ENCODE measurements around the gene CYP1B1. TPM values are rescaled to one million over a fixed set of nuclear protein-coding genes. Genes with fewer than 3 reads are reported as not detected.

Gene CYP1B1
- polyA plus RNA-seq, 4 donors, result 0.67 to 15.1 (median 1.5) TPM

- no peak for FAIRE-seq
- 78 to 85% (median 82%) methylated on average over 5 of the region's 5 CpGs for WGBS, 3 donors
Measured at GRCh38 chr2:38038682-38039081, 37.3 kb downstream of the CYP1B1 start.

DNA sequence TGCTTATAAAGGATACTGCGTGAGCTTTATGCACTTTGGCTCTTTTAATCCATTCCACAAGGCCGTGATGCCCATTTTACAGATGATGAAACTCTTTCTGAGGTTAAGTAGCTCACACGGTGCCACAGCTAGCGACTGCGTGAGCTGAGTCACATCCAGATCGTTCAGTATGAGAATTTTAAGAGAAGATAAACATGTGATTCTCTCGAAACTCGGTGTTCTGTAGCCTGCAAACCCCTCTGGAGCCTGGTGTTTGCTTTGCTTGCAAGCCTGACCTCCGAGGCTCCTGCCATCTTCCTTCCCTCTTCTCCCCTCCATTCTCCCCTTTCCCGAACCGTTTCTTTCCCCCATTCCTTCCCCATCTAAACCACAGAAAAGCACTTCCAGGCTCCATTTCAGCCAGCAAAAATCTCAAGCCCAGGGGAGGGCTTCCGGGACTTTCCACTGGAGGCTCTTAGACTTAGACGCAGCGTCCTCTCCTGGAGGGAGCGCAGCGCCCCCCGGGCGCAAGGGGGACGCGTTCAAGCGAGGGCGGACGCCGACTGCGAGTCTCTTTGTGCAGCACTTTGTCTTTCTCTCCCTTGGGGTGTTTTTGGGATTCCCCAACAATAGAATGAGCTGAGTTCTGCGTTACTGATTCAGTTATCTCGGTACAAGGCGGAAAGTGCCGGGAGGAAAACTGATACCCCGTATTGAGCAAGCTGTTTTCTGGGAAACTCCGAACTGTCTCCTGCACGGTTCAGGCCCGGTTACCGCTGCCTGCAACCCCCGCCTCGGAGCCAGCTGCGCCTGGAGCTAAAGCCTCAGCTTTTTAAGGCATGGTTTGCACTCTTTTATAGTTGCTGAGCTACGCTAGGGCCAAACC, 38.0 kb downstream of the CYP1B1 start:
- Histone ChIP-seq H3K36me3 (ENCODE audit: control insufficient read depth in 3 of 3, insufficient read depth in 2 of 3, low read depth in 1 of 3, low read length in 3 of 3) (no peaks in the 10 kb centered on the region), H3K4me1 (ENCODE audit: control insufficient read depth in 3 of 3, insufficient read depth in 2 of 3, low read depth in 1 of 3, low read length in 2 of 3) (no peaks in the 10 kb centered on the region), H3K27me3 (ENCODE audit: control insufficient read depth in 3 of 3, insufficient read depth in 3 of 3, low read length in 3 of 3) (peaks cover 0 to 11% (median 4%) of the 10 kb centered on the region in 3 donors), H3K4me3 (ENCODE audit: low read depth in 1 of 3, low read length in 3 of 3) (peak overlapping the region in 1 of 3 donors; percentile 7), H3K27ac (ENCODE audit: low read depth in 1 of 3, low read length in 2 of 3) (no peak overlapping the region), H3K9me3 (ENCODE audit: control insufficient read depth in 2 of 2, insufficient read depth in 1 of 2, low read depth in 1 of 2, low read length in 1 of 2) (no peaks in the 10 kb centered on the region)
- DNase-seq (peak in 1 of 2 donors; percentile 45), FAIRE-seq (no peak)
- WGBS, 3 donors, result 17 to 41% (median 36%) methylated on average over 38 of the region's 38 CpGs

More at GRCh38 chr2:38038682-38039081, 37.3 kb downstream of the CYP1B1 start:
- no peaks in the 10 kb centered on the region for H3K4me1 ChIP-seq (ENCODE audit: control insufficient read depth in 3 of 3, insufficient read depth in 2 of 3, low read depth in 1 of 3, low read length in 2 of 3)
- H3K9me3 ChIP-seq (ENCODE audit: control insufficient read depth in 2 of 2, insufficient read depth in 1 of 2, low read depth in 1 of 2, low read length in 1 of 2), result no peaks in the 10 kb centered on the region
- DNase-seq, result peak in 1 of 2 donors; percentile 3
- no peaks in the 10 kb centered on the region for H3K36me3 ChIP-seq (ENCODE audit: control insufficient read depth in 3 of 3, insufficient read depth in 2 of 3, low read depth in 1 of 3, low read length in 3 of 3)
- no peak overlapping the region for H3K4me3 ChIP-seq (ENCODE audit: low read depth in 1 of 3, low read length in 3 of 3)
- H3K27me3 ChIP-seq (ENCODE audit: control insufficient read depth in 3 of 3, insufficient read depth in 3 of 3, low read length in 3 of 3), result peaks cover 0 to 11% (median 4%) of the 10 kb centered on the region in 3 donors
- no peak overlapping the region for H3K27ac ChIP-seq (ENCODE audit: low read depth in 1 of 3, low read length in 2 of 3)

- DNase-seq (no peak), FAIRE-seq (no peak)
- peaks cover 0 to 11% (median 4%) of the 10 kb centered on the region in 3 donors for H3K27me3 ChIP-seq (ENCODE audit: control insufficient read depth in 3 of 3, insufficient read depth in 3 of 3, low read length in 3 of 3)
- H3K36me3 ChIP-seq (ENCODE audit: control insufficient read depth in 3 of 3, insufficient read depth in 2 of 3, low read depth in 1 of 3, low read length in 3 of 3), result no peaks in the 10 kb centered on the region
- H3K4me3 ChIP-seq (ENCODE audit: low read depth in 1 of 3, low read length in 3 of 3), result no peak overlapping the region
- H3K4me1 ChIP-seq (ENCODE audit: control insufficient read depth in 3 of 3, insufficient read depth in 2 of 3, low read depth in 1 of 3, low read length in 2 of 3), result no peaks in the 10 kb centered on the region
- H3K9me3 ChIP-seq (ENCODE audit: control insufficient read depth in 2 of 2, insufficient read depth in 1 of 2, low read depth in 1 of 2, low read length in 1 of 2), result no peaks in the 10 kb centered on the region
- no peak overlapping the region for H3K27ac ChIP-seq (ENCODE audit: low read depth in 1 of 3, low read length in 2 of 3)
- 72 to 90% (median 83%) methylated on average over 4 of the region's 4 CpGs for WGBS, 3 donors
Measured at GRCh38 chr2:38037325-38037724, 38.6 kb downstream of the CYP1B1 start.

DNA sequence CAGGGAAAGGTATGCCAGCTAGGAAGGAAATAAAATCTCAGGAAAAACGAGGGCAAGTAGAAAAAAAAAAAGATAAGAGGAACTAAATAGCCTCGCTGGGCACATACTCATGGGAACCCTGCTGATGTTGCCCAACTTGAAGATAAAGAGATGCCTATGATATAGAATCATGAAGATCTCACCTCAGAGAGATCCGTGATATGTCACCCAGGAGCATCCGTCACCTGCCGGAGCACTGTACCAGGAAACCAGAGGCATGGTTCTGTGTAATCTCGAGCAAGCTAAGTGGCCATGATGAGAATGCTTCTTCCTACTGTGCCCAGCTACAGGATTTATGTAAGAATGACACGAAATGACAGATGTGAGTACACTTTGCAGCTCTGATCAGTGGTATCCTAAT, 40.0 kb downstream of the CYP1B1 start:
- Histone ChIP-seq H3K27me3 (ENCODE audit: control insufficient read depth in 3 of 3, insufficient read depth in 3 of 3, low read length in 3 of 3) (peaks cover 0 to 11% (median 3%) of the 10 kb centered on the region in 3 donors), H3K9me3 (ENCODE audit: control insufficient read depth in 2 of 2, insufficient read depth in 1 of 2, low read depth in 1 of 2, low read length in 1 of 2) (no peaks in the 10 kb centered on the region), H3K27ac (ENCODE audit: low read depth in 1 of 3, low read length in 2 of 3) (no peak overlapping the region), H3K36me3 (ENCODE audit: control insufficient read depth in 3 of 3, insufficient read depth in 2 of 3, low read depth in 1 of 3, low read length in 3 of 3) (no peaks in the 10 kb centered on the region), H3K4me3 (ENCODE audit: low read depth in 1 of 3, low read length in 3 of 3) (no peak overlapping the region), H3K4me1 (ENCODE audit: control insufficient read depth in 3 of 3, insufficient read depth in 2 of 3, low read depth in 1 of 3, low read length in 2 of 3) (no peaks in the 10 kb centered on the region)
- 81 to 86% (median 82%) methylated on average over 7 of the region's 7 CpGs for WGBS, 3 donors
- DNase-seq (no peak), FAIRE-seq (no peak)

GRCh38 chr2:38033646-38034045, 42.3 kb downstream of the CYP1B1 start:
- H3K4me3 ChIP-seq (ENCODE audit: low read depth in 1 of 3, low read length in 3 of 3), result no peak overlapping the region
- H3K36me3 ChIP-seq (ENCODE audit: control insufficient read depth in 3 of 3, insufficient read depth in 2 of 3, low read depth in 1 of 3, low read length in 3 of 3), result no peaks in the 10 kb centered on the region
- no peak for DNase-seq
- WGBS, 3 donors, result 47 to 49% (median 49%) methylated on average over 2 of the region's 2 CpGs
- H3K27ac ChIP-seq (ENCODE audit: low read depth in 1 of 3, low read length in 2 of 3), result no peak overlapping the region
- H3K9me3 ChIP-seq (ENCODE audit: control insufficient read depth in 2 of 2, insufficient read depth in 1 of 2, low read depth in 1 of 2, low read length in 1 of 2), result no peaks in the 10 kb centered on the region
- no peak for FAIRE-seq
- peaks cover 0 to 11% (median under 1%) of the 10 kb centered on the region in 3 donors for H3K27me3 ChIP-seq (ENCODE audit: control insufficient read depth in 3 of 3, insufficient read depth in 3 of 3, low read length in 3 of 3)
- H3K4me1 ChIP-seq (ENCODE audit: control insufficient read depth in 3 of 3, insufficient read depth in 2 of 3, low read depth in 1 of 3, low read length in 2 of 3), result no peaks in the 10 kb centered on the region

- 79 to 97% (median 93%) methylated on average over 2 of the region's 2 CpGs for WGBS, 3 donors
- H3K4me3 ChIP-seq (ENCODE audit: low read depth in 1 of 3, low read length in 3 of 3), result no peak overlapping the region
Measured at GRCh38 chr2:38032946-38033345, 43.0 kb downstream of the CYP1B1 start.

DNA sequence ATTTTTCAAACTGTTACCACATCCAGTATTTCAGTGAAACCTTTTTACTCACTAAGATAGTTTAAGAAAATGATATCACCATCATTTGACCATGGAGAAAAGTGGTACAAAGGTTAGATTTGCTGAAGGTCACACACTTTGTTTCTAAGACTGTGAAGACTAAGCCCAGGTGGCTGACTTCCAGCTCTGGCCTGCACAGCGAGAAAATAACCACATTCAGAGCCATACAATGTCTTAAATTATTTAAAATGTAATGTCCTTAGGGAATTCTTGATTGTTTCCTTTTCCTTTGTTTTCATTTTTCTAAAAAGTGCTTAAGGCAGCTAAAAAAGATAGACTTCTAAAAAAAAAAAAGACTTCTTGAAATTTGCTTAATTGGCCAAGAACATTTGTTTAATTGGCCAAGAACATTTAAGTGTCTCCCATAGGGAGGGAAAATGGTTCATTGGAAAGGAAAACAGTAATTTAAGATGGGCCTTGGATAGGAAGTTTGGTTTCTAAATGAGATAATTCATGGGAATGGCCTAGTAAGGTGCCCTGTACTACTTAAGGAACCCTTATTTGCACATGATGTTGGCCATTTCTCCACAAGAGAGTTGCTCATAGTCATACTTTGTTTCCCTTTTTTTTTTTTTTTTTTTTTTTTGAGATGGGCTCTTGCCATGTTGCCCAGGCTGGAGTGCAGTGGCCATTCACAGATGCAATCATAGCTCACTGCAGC, 45.2 kb downstream of the CYP1B1 start:
- Histone ChIP-seq H3K27me3 (ENCODE audit: control insufficient read depth in 3 of 3, insufficient read depth in 3 of 3, low read length in 3 of 3) (no peaks in the 10 kb centered on the region), H3K4me1 (ENCODE audit: control insufficient read depth in 3 of 3, insufficient read depth in 2 of 3, low read depth in 1 of 3, low read length in 2 of 3) (no peaks in the 10 kb centered on the region)
- DNase-seq, result no peak

More at GRCh38 chr2:38032946-38033345, 43.0 kb downstream of the CYP1B1 start:
- Histone ChIP-seq H3K4me1 (ENCODE audit: control insufficient read depth in 3 of 3, insufficient read depth in 2 of 3, low read depth in 1 of 3, low read length in 2 of 3) (no peaks in the 10 kb centered on the region), H3K27me3 (ENCODE audit: control insufficient read depth in 3 of 3, insufficient read depth in 3 of 3, low read length in 3 of 3) (peaks cover 0 to 4% (median 0%) of the 10 kb centered on the region in 3 donors), H3K36me3 (ENCODE audit: control insufficient read depth in 3 of 3, insufficient read depth in 2 of 3, low read depth in 1 of 3, low read length in 3 of 3) (no peaks in the 10 kb centered on the region), H3K27ac (ENCODE audit: low read depth in 1 of 3, low read length in 2 of 3) (no peak overlapping the region), H3K9me3 (ENCODE audit: control insufficient read depth in 2 of 2, insufficient read depth in 1 of 2, low read depth in 1 of 2, low read length in 1 of 2) (no peaks in the 10 kb centered on the region)
- no peak for FAIRE-seq
- no peak for DNase-seq

GRCh38 chr2:38029512-38029911, 46.4 kb downstream of the CYP1B1 start:
- Histone ChIP-seq H3K4me3 (ENCODE audit: low read depth in 1 of 3, low read length in 3 of 3) (no peak overlapping the region), H3K9me3 (ENCODE audit: control insufficient read depth in 2 of 2, insufficient read depth in 1 of 2, low read depth in 1 of 2, low read length in 1 of 2) (no peaks in the 10 kb centered on the region), H3K27ac (ENCODE audit: low read depth in 1 of 3, low read length in 2 of 3) (no peak overlapping the region), H3K4me1 (ENCODE audit: control insufficient read depth in 3 of 3, insufficient read depth in 2 of 3, low read depth in 1 of 3, low read length in 2 of 3) (no peaks in the 10 kb centered on the region), H3K27me3 (ENCODE audit: control insufficient read depth in 3 of 3, insufficient read depth in 3 of 3, low read length in 3 of 3) (no peaks in the 10 kb centered on the region), H3K36me3 (ENCODE audit: control insufficient read depth in 3 of 3, insufficient read depth in 2 of 3, low read depth in 1 of 3, low read length in 3 of 3) (no peaks in the 10 kb centered on the region)
- FAIRE-seq (no peak), DNase-seq (no peak)
- 77 to 82% (median 80%) methylated on average over 5 of the region's 5 CpGs for WGBS, 3 donors

More for the DNA sequence above, 45.2 kb downstream of the CYP1B1 start:
- 59 to 77% (median 70%) methylated on average over 1 of the region's 1 CpG for WGBS, 3 donors
- no peak for FAIRE-seq
- Histone ChIP-seq H3K36me3 (ENCODE audit: control insufficient read depth in 3 of 3, insufficient read depth in 2 of 3, low read depth in 1 of 3, low read length in 3 of 3) (no peaks in the 10 kb centered on the region), H3K27ac (ENCODE audit: low read depth in 1 of 3, low read length in 2 of 3) (no peak overlapping the region), H3K9me3 (ENCODE audit: control insufficient read depth in 2 of 2, insufficient read depth in 1 of 2, low read depth in 1 of 2, low read length in 1 of 2) (no peaks in the 10 kb centered on the region), H3K4me3 (ENCODE audit: low read depth in 1 of 3, low read length in 3 of 3) (no peak overlapping the region)
